Fibroblast of lung (primary cell): ENCODE results near the gene ANXA2. TPM values are rescaled to one million over a fixed set of nuclear protein-coding genes. Genes with fewer than 3 reads are reported as not detected.
A peak's percentile ranks its signal among the peaks of the same experiment; 100 is the strongest.

Source experiments
- DNase-seq, 2 donors: peaks; one replicate each; pipeline versions ENCODE4 v3.0.0 to v3.0.0-alpha.2; 2010; ENCODE audit warnings: low read depth in 2 of 2
- H2AFZ ChIP-seq: 2 replicates; pipeline ENCODE4 v1.5.1; 2012; ENCODE audit warnings: low read length, control low read depth, inconsistent platforms
- H3K27ac ChIP-seq: 2 replicates; pipeline ENCODE4 v1.5.1; 2011; ENCODE audit warnings: low read length, control low read depth; ENCODE audit not compliant: insufficient read depth
- H3K27me3 ChIP-seq: 2 replicates; pipeline ENCODE4 v1.5.1; 2011; ENCODE audit warnings: mild to moderate bottlenecking, low read length; ENCODE audit not compliant: control insufficient read depth, insufficient read depth
- H3K36me3 ChIP-seq: 2 replicates; pipeline ENCODE4 v1.5.1; 2011; ENCODE audit warnings: low read length; ENCODE audit not compliant: control insufficient read depth, insufficient read depth
- H3K4me1 ChIP-seq: 2 replicates; pipeline ENCODE4 v1.5.1; 2011; ENCODE audit warnings: low read length; ENCODE audit not compliant: control insufficient read depth, insufficient read depth; ENCODE audit errors: extremely low read depth
- H3K4me2 ChIP-seq: 2 replicates; pipeline ENCODE4 v1.5.1; 2011; ENCODE audit warnings: low read length, control low read depth; ENCODE audit not compliant: insufficient read depth; ENCODE audit errors: extremely low read depth
- H3K4me3 ChIP-seq, 4 experiments: fragments of 200-600 bp in 1 of 4; sonication (generic) in 1 of 4; replicated peaks in 1 of 4; 2 replicates each; pipeline ENCODE4 v1.5.1; 2011 to 2016; ENCODE audit warnings: low read length in 4 of 4, low read depth in 3 of 4, mild to moderate bottlenecking in 3 of 4, control low read depth in 2 of 4, inconsistent platforms in 1 of 4, mixed read lengths in 1 of 4; ENCODE audit not compliant: insufficient read depth in 1 of 4; ENCODE audit errors: control extremely low read depth in 1 of 4
- H3K79me2 ChIP-seq: 2 replicates; pipeline ENCODE4 v1.5.1; 2012; ENCODE audit warnings: mild to moderate bottlenecking, low read length, inconsistent platforms; ENCODE audit not compliant: control insufficient read depth, insufficient read depth
- H3K9ac ChIP-seq: 2 replicates; pipeline ENCODE4 v1.5.1; 2011; ENCODE audit warnings: mild to moderate bottlenecking, low read length, control low read depth; ENCODE audit not compliant: insufficient read depth
- H3K9me3 ChIP-seq: 2 replicates; pipeline ENCODE4 v1.5.1; 2012; ENCODE audit warnings: low read depth, low read length; ENCODE audit not compliant: control insufficient read depth, insufficient read depth
- H4K20me1 ChIP-seq: 2 replicates; pipeline ENCODE4 v1.5.1; 2011; ENCODE audit warnings: low read length; ENCODE audit not compliant: control insufficient read depth, insufficient read depth; ENCODE audit errors: extremely low read depth
- CTCF ChIP-seq, 2 donors: IDR thresholded peaks in 1 of 2; conservative IDR thresholded peaks in 1 of 2; 1 replicate in 1 of 2; 2 replicates in 1 of 2; pipeline ENCODE4 v1.5.1; 2011 to 2012; ENCODE audit warnings: low read length in 2 of 2, control low read depth in 1 of 2, inconsistent platforms in 1 of 2, low read depth in 1 of 2, mild to moderate bottlenecking in 1 of 2
- EZH2 ChIP-seq: IDR thresholded peaks from 2 replicates; pipeline ENCODE4 v1.5.1; 2012; ENCODE audit warnings: low read length, control low read depth, mild to moderate bottlenecking; ENCODE audit errors: missing control alignments
- polyA plus RNA-seq, 2 donors: library from polyadenylated mRNA; depleted of rRNA in 1 of 2; stranded (reverse) in 1 of 2; unstranded in 1 of 2; fragments of >200 nt; gene quantifications; 2 replicates each; pipeline ENCODE4 v1.2.1, GENCODE V29; 2011 to 2012; ENCODE audit warnings: missing spikeins in 1 of 2
- total RNA-seq: library from RNA; depleted of rRNA; stranded (reverse); fragments of >200 nt; gene quantifications from 2 replicates; pipeline ENCODE4 v1.2.1, GENCODE V29; 2014

The ANXA2 gene
- total and polyA plus RNA-seq, 2 donors (not counting 1 experiment from before 2014, with no cell fraction given), result 2,754 to 4,872 TPM

DNA sequence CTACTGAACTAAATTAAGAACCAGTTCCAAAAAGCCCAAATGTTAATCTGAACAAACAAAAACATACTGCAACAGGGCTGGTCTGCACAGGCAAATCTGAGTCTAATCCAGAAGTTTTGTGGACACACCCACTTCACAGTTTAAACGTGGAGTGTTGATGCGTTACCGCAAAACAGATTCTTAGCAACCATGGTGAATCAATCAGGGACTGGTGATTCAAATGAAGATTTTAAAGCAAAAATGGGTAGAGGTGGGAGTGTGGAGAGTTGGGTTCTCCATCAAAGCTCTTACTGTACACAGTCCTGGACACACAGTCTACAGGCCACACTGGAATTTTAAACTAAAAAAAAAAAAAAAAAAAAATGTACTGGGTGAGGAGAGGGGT, 5.2 kb downstream of the ANXA2 start:
- DNase-seq, result peak; percentile 78 to 89
- Histone ChIP-seq H3K9me3 (no peaks in the 10 kb centered on the region), H3K4me1 (peaks cover 34% of the 10 kb centered on the region), H3K4me2 (peak overlapping the region; percentile 92), H3K9ac (peak overlapping the region; percentile 5), H3K27me3 (no peaks in the 10 kb centered on the region), H3K4me3 (peak overlapping the region; percentile 17 to 47 (median 34)), H2AFZ (no peak overlapping the region), H3K36me3 (peaks cover 5% of the 10 kb centered on the region), H3K79me2 (peaks cover 98% of the 10 kb centered on the region), H4K20me1 (peaks cover 9% of the 10 kb centered on the region), H3K27ac (peak overlapping the region; percentile 99)
- TF ChIP-seq CTCF (conservative IDR thresholded peaks at IDR 0.05 in 1 of 2, IDR thresholded peaks at IDR 0.05 in 1 of 2; ENCODE audit: low read depth in 1 of 2, low read length in 2 of 2) (no peak), EZH2 (no peak)

DNA sequence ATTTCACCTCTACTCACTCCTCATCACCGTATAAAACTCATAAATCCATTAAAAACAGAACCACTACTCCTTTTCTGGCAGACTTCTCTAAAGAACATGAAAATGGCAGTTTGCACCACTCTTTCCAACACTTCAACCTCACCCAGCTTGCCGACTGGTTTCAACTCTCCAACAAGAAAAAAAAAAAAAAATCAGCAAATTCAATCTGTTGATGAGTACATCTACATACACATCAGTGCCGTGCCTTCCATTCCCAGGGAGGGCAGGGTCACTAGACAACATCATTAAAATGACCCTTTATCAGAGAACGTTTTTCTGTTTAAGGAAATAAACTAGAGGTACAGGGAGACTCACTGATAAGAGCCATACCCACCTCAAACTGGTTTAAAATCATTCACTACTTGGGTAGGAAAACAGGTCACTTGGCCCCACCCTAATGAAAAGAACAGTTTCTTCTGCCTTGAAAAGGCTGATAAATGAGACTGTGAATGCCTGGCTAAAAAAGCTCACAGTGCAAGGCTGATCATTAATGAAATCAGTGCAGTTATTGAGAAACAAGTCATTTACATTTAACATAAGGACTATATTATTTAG, 6.0 kb downstream of the ANXA2 start:
- TF ChIP-seq EZH2 (no peak), CTCF (conservative IDR thresholded peaks at IDR 0.05 in 1 of 2, IDR thresholded peaks at IDR 0.05 in 1 of 2; ENCODE audit: low read depth in 1 of 2, low read length in 2 of 2) (no peak)
- no peaks in the 10 kb centered on the region for H3K9me3 ChIP-seq
- peaks cover 9% of the 10 kb centered on the region for H4K20me1 ChIP-seq
- peak overlapping the region; percentile 40 for H3K9ac ChIP-seq
- H3K4me1 ChIP-seq, result peaks cover 34% of the 10 kb centered on the region
- H3K27me3 ChIP-seq, result no peaks in the 10 kb centered on the region
- no peak for DNase-seq
- H2AFZ ChIP-seq, result no peak overlapping the region
- H3K79me2 ChIP-seq, result peaks cover 98% of the 10 kb centered on the region
- peak overlapping the region; percentile 92 for H3K4me2 ChIP-seq
- peak overlapping the region; percentile 99 for H3K27ac ChIP-seq
- peaks cover 5% of the 10 kb centered on the region for H3K36me3 ChIP-seq
- H3K4me3 ChIP-seq, result peak overlapping the region; percentile 21 to 47 (median 34)

DNA sequence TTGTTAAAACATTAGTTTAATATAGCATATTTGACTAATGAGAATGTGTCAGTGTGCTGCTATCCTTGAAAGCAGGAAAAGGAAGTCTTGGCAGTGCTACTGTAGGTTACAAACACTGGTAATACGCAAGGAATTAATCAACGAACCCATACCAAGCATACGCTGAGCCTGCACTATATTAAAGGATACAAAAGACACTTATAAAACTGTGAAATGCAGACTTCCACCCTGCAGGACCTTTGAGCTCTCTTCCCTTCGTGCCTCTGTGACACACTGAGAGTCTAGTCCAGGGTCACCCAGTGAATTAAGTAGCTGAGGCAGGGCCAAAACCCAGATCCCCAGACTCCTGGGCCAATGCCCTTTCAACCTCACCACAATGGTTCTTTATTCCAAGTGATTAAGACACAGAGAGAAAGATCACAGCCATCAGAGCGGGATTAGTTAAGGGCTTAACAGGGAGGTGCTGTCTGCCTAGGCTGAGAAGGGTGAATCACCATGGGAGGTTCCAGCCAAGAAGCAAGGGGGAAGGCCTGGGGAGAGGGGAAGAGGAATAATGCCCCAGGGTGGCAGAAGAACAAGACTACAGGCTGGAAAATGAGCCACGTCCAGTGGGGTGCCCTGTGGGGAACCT, 6.8 kb downstream of the ANXA2 start:
- TF ChIP-seq CTCF (conservative IDR thresholded peaks at IDR 0.05 in 1 of 2, IDR thresholded peaks at IDR 0.05 in 1 of 2; ENCODE audit: low read depth in 1 of 2, low read length in 2 of 2) (peak in 1 of 2 donors; percentile 10), EZH2 (no peak)
- Histone ChIP-seq H3K4me1 (peaks cover 38% of the 10 kb centered on the region), H3K36me3 (peaks cover 3% of the 10 kb centered on the region), H3K27ac (peak overlapping the region; percentile 99), H3K4me3 (peak overlapping the region; percentile 21 to 47 (median 34)), H2AFZ (no peak overlapping the region), H3K27me3 (no peaks in the 10 kb centered on the region), H3K4me2 (peak overlapping the region; percentile 92), H3K9ac (no peak overlapping the region), H3K9me3 (no peaks in the 10 kb centered on the region), H4K20me1 (peaks cover 13% of the 10 kb centered on the region), H3K79me2 (peaks cover 98% of the 10 kb centered on the region)
- DNase-seq, result peak; percentile 85 to 94
